ENCODE results near the gene HKDC1. TPM values are rescaled to one million over a fixed set of nuclear protein-coding genes. Genes with fewer than 3 reads are reported as not detected.

HKDC1 gene
- total RNA-seq, 1 experiment from 2014 or later, result 1.7 TPM

GRCh38 chr10:69217119-69217754, 2.9 kb upstream of the HKDC1 start (continued):
- no peak for TF ChIP-seq RAD21 (IDR thresholded peaks at IDR 0.05; ENCODE audit: low read depth)
- TF ChIP-seq SIN3A (IDR thresholded peaks at IDR 0.05; ENCODE audit: low read depth), result peak; percentile 72
- TF ChIP-seq ATF3 (IDR thresholded peaks at IDR 0.05), result peak; percentile 94; the same call in 1 of the 2 replicates

- BruUV-seq (replicated peaks), result no TSS peak
- POLR2A ChIA-PET, result no interaction called here
- TF ChIP-seq SRF (IDR thresholded peaks at IDR 0.05; ENCODE audit: low read depth), result no peak
- no peak for TF ChIP-seq CEBPB (IDR thresholded peaks at IDR 0.05; ENCODE audit: low read depth)
- TF ChIP-seq FOSL1 (IDR thresholded peaks at IDR 0.05; ENCODE audit: low read depth), result peak; percentile 41; the same call in 1 of the 2 replicates
- TF ChIP-seq YY1 (IDR thresholded peaks at IDR 0.05; ENCODE audit: extremely low read depth, insufficient replicate concordance, low read depth, low read length), result no peak
- H2AFZ ChIP-seq (ENCODE audit: low read depth, low read length, poor library complexity, severe bottlenecking), result peak overlapping the region; percentile 27
- intact Hi-C loops (cut with micrococcal nuclease), result loop anchor here (10.0 kb wide), 1 partner anchor 214 kb away; no protein-coding TSS in a partner anchor
- no peaks in the 10 kb centered on the region for H4K20me1 ChIP-seq (ENCODE audit: insufficient read depth)
- no peak overlapping the region for H3K9ac ChIP-seq (ENCODE audit: low read length)
- H3K27me3 ChIP-seq (ENCODE audit: insufficient read depth, low read length), result no peaks in the 10 kb centered on the region
- H3K9me3 ChIP-seq (ENCODE audit: control insufficient read depth in 1 of 2, insufficient read depth in 1 of 2, low read depth in 1 of 2, low read length in 2 of 2), result no peaks in the 10 kb centered on the region
- H3K79me2 ChIP-seq (ENCODE audit: insufficient read depth, low read length), result no peaks in the 10 kb centered on the region
- DNase-seq (ENCODE audit: low read depth, low spot score) (no peak), ATAC-seq (no peak)
- peaks cover 47 to 66% of the 10 kb centered on the region in 2 experiments for H3K4me1 ChIP-seq (ENCODE audit: control insufficient read depth in 1 of 2, insufficient read depth in 2 of 2, low read length in 2 of 2)
- no peak overlapping the region for H3K4me3 ChIP-seq (replicated peaks in 1 of 2; ENCODE audit: low read depth in 1 of 2, low read length in 2 of 2)
- no peak overlapping the region for H3K27ac ChIP-seq (ENCODE audit: low read depth, low read length)
- RAD21 ChIA-PET (ENCODE audit: low non-redundant PET in 1 of 2, low total read pairs in 2 of 2, uncharacterized antibody in 2 of 2, unreplicated experiment in 2 of 2), result no interaction called here
- H3K9me2 ChIP-seq (ENCODE audit: insufficient read depth), result no peaks in the 10 kb centered on the region
- peak overlapping the region; percentile 41 for H3K4me2 ChIP-seq (ENCODE audit: low read length)
- CTCF ChIA-PET, result no interaction called here
- no peaks in the 10 kb centered on the region for H3K36me3 ChIP-seq (ENCODE audit: control insufficient read depth in 1 of 2, insufficient read depth in 2 of 2, low read length in 2 of 2)
Measured at GRCh38 chr10:69218831-69219230, 1.3 kb upstream of the HKDC1 start.

- ATAC-seq (no peak), DNase-seq (ENCODE audit: low read depth, low spot score) (no peak)
- TF ChIP-seq RAD21 (IDR thresholded peaks at IDR 0.05; ENCODE audit: low read depth), result no peak
- TF ChIP-seq SRF (IDR thresholded peaks at IDR 0.05; ENCODE audit: low read depth), result no peak
- no peak for TF ChIP-seq ATF3 (IDR thresholded peaks at IDR 0.05)
- no peak for TF ChIP-seq FOSL1 (IDR thresholded peaks at IDR 0.05; ENCODE audit: low read depth)
- TF ChIP-seq TCF7L2 (IDR thresholded peaks at IDR 0.05; ENCODE audit: borderline replicate concordance, extremely low read depth, insufficient read depth, insufficient read length), result no peak
- no peak for TF ChIP-seq ZNF274 (IDR thresholded peaks at IDR 0.05; ENCODE audit: low read depth, low read length)
- no peak for TF ChIP-seq YY1 (IDR thresholded peaks at IDR 0.05; ENCODE audit: extremely low read depth, insufficient replicate concordance, low read depth, low read length)
- no peak for TF ChIP-seq POLR2A (IDR thresholded peaks at IDR 0.05; ENCODE audit: borderline replicate concordance, extremely low read depth, insufficient read depth, insufficient read length)
- no peak for TF ChIP-seq ZBTB33 (IDR thresholded peaks at IDR 0.05; ENCODE audit: extremely low read depth, insufficient replicate concordance, low read length)
- TF ChIP-seq CEBPB (IDR thresholded peaks at IDR 0.05; ENCODE audit: low read depth), result no peak
- TF ChIP-seq EZH2 (IDR thresholded peaks at IDR 0.05), result no peak
- no peak overlapping the region for H3K9ac ChIP-seq (ENCODE audit: low read length)
- no peak overlapping the region for H2AFZ ChIP-seq (ENCODE audit: low read depth, low read length, poor library complexity, severe bottlenecking)
- no peaks in the 10 kb centered on the region for H3K9me2 ChIP-seq (ENCODE audit: insufficient read depth)
- H3K36me3 ChIP-seq (ENCODE audit: control insufficient read depth in 1 of 2, insufficient read depth in 2 of 2, low read length in 2 of 2), result no peaks in the 10 kb centered on the region
- CTCF ChIA-PET, result interaction anchor here (1.2 kb wide), 1 partner anchor 188 kb away, joined by 4 read pairs; no protein-coding TSS in a partner anchor
- H3K9me3 ChIP-seq (ENCODE audit: control insufficient read depth in 1 of 2, insufficient read depth in 1 of 2, low read depth in 1 of 2, low read length in 2 of 2), result no peaks in the 10 kb centered on the region
- H3K4me3 ChIP-seq (replicated peaks in 1 of 2; ENCODE audit: low read depth in 1 of 2, low read length in 2 of 2), result no peak overlapping the region
- POLR2A ChIA-PET, result no interaction called here
- H3K4me1 ChIP-seq (ENCODE audit: control insufficient read depth in 1 of 2, insufficient read depth in 2 of 2, low read length in 2 of 2), result peaks cover 55 to 79% of the 10 kb centered on the region in 2 experiments
- no peaks in the 10 kb centered on the region for H3K27me3 ChIP-seq (ENCODE audit: insufficient read depth, low read length)
- H3K79me2 ChIP-seq (ENCODE audit: insufficient read depth, low read length), result no peaks in the 10 kb centered on the region
- intact Hi-C loops (cut with micrococcal nuclease), result no loop called here
- H4K20me1 ChIP-seq (ENCODE audit: insufficient read depth), result no peaks in the 10 kb centered on the region
- RAD21 ChIA-PET (ENCODE audit: low non-redundant PET in 1 of 2, low total read pairs in 2 of 2, uncharacterized antibody in 2 of 2, unreplicated experiment in 2 of 2), result no interaction called here
- BruUV-seq (replicated peaks), result no TSS peak
- H3K27ac ChIP-seq (ENCODE audit: low read depth, low read length), result no peak overlapping the region
- no peak overlapping the region for H3K4me2 ChIP-seq (ENCODE audit: low read length)
Measured at GRCh38 chr10:69220507-69220906, 375 bp downstream of the HKDC1 start.
